SIG-M5 treated with dmso at 0.1 percent for 504 hours (cell line): ENCODE results near the gene HUWE1.
"Not testable (repeated sequence)": the region's sequence is repeated elsewhere in the genome, so short reads cannot be mapped to it uniquely, and the experiment has no call there.

Experiments used
- DNase-seq: peaks from one replicate; lab custom pipeline; 2025; ENCODE audit not compliant: unreplicated experiment; lab: John Stamatoyannopoulos, UW

HUWE1 gene

DNA sequence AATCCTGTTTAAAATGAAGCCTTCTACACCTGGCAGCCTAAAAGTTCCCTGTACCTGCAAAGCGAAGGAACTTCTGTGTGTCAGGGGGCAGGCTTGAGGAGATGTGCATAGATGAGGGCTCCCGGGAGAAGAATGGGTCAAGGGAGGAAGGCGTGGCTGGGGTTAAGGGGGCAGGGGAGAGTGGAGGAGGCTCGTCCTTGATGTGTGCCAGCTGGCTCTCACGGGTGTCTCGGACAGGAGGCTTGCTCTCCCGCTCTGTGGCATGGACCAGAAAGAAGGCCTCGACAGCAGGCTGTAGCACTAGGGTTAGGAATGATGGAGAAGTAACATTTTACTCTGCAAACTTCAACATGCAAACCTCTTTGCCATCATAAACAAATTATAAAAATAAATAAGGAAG lies 147.7 kb downstream of the HUWE1 start:
- no peak for DNase-seq

DNA sequence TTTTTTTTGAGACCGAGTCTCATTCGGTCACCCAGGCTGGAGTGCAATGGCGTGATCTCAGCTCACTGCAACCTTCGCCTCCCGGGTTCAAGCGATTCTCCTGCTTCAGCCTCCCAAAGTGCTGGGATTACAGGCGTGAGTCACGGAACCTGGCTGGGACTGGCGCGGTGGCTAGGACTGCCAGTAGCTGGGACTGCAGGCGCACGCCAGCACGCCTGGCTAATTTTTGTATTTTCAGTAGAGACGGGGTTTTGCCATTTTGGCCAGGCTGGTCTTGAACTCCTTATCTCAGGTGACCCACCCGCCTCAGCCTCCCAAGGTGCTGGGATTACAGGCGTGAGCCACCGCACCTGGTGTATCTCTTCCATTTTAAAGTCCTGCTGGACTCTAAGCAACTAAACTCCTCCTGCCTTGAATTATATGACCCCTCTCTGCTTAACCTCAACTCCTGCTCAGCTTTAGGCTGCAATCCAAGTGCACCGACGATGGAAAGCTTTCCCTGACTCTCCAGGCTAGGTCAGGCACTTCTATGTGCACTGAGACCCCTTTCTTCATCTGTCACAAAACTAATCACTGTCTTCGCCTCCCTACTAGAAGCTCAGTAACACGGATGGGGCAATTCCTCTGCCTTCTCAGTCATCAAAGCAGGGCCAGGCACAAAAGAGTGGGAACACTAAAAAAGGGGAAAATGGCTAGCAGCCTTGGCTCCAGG lies 155.1 kb downstream of the HUWE1 start:
- DNase-seq = not testable (repeated sequence)

DNA sequence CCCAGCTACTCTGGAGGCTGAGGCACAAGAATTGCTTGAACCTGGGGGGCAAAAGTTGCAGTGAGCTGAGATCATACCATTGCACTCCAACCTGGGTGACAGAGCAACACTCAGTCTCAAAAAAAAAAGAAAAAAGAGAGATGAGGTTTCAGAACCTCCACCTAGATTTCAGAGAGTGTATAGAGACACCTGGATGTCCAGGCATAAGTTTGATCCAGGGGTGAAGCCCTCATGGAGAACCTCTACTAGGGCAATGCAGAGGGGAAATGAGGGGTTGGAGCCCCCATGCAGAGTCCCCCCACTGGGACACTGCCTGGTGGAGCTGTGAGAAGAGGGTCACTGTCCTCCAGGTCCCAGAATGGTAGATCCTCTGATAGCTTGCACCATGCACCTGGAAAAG lies 159.5 kb downstream of the HUWE1 start:
- no peak for DNase-seq

DNA sequence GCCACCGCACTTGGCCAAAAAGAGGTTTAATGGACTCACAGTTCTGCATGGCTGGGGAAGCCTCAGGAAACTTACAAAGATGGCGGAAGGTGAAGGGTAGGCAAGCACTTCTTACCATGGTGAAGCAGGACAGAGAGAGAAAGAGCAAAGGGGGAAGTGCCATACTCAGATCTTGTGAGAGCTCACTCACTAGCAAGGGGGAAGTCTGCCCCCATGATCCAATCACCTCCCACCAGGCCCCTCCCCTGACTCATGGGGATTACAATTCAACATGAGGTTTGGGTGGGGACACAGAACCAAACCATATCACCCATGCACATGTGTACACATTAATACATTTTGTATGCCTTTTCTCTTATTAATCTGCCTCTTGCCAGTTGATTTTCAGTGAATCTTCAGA lies 175.2 kb downstream of the HUWE1 start:
- DNase-seq = peak; percentile 33

DNA sequence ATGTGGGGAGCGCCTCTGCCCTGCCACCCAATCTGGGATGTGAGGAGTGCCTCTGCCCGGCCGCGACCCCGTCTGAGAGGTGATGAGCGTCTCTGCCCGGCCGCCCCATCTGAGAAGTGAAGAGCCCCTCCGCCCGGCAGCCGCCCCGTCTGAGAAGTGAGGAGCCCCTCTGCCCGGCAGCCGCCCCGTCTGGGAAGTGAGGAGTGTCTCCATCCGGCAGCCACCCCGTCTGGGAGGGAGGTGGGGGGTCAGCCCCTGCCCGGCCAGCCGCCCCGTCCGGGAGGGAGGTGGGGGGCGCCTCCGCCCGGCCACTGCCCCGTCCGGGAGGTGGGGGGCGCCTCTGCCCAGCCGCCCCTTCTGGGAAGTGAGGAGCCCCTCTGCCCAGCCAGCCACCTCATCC lies 182.5 kb downstream of the HUWE1 start:
- DNase-seq = not testable (repeated sequence)

DNA sequence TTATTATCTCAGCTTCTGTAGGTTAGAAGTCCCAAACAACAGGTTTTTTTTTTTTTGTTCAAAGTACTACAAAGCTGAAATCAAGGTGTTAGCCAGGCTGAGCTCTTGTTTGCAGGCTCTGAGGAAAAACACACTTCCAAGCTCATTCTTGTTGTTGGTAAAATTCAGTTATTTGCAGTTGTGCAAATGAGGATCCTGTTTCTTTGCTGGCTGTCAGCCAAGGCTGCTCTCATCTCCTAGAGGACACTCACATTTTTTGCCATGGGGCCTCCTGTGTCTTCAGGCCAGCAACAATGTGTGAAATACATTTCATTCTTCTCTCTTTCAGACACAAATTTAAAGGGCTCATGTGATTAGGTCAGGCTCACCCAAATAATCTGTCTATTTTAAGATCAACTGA lies 192.1 kb downstream of the HUWE1 start:
- peak; percentile 7 for DNase-seq

DNA sequence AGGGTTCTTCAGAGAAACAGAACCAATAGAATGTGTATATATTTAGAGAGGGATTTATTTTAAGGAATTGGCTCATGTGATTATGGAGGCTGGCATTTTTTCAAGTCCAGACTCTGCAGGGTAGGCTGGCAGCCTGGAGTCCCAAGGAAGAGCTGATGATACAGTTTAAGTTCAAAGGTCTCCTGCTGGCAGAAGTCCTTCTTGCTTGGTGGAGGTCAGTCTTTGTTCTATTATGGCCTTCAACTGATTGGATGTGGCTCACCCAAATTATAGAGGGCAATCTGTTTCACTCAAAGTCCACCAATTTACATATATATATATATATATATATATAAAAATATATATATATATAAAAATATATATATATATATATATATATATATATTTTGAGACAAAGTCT lies 200.2 kb downstream of the HUWE1 start:
- no peak for DNase-seq

DNA sequence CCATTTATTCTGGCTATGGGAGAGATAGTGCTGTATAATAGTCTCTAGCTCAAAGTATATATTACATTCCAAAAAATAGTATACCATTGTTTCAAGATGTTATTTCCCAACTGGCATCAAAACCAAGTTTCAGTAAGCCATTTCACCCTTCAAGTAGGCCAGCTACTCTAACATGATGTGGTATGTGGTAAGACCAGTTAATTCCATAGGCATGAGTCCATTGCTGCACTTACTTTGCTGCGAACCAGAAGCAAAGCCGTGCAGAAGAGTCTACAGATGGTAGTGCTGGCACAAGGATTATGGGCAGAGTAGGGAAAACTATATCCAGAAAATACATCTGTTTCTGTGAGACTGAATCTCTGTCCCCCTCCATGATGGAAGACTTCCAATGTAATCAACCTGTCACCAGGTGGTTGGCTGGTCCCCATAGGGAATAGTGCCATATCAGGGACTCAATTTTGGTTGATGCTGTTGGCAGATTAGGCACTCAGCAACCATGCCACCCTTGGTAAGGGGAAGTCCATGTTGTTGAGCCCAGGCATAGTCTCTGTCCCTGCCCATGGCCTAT lies 202.6 kb downstream of the HUWE1 start:
- DNase-seq = no peak

DNA sequence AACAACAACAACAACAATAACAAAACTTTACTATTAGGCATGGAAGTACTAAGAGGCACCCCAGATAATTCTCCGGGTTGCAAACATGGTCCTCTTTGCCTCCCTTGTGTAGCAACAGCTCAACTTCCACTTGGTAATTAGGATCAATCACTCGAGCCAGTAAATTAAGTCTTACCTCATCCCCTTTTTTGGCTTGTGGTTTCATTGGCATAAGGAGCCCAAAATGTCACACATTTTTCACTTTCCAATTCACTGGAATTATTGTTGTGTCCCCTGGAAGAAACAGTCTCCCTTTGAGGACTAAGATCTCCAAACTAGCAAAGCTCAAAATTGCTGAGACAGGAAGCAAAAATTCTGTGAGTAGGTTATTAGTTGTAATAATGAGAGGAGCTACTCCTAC lies 203.1 kb downstream of the HUWE1 start:
- DNase-seq = no peak
